ENCODE data around the gene AP4E1. TPM values are rescaled to one million over a fixed set of nuclear protein-coding genes. Genes with fewer than 3 reads are reported as not detected.
"Not testable (repeated sequence)": the region's sequence is repeated elsewhere in the genome, so short reads cannot be mapped to it uniquely, and the experiment has no call there.

AP4E1 gene
- total RNA-seq, 1 donor from 2014 or later, result 10.1 TPM

DNA sequence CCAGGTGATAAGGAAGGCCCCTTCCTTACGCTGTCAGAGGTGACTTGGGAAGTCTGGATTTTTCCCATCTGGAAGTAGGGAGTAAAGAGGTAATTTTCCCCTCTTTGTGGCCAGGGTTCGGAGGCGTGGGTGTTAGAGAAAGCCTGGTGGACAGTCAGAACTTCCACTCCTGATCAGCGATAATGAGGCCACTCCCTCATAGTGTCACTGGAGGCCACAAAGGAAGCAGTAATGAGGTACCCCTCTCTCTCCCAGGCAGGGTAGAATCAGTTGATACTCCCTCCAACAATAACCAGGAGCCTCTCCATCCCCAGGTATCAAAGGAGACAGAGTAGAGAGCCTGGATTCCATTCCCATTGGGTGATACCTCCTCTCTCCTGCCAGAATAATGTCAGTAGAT, 30.0 kb downstream of the AP4E1 start:
- TF ChIP-seq, protein P1, sequence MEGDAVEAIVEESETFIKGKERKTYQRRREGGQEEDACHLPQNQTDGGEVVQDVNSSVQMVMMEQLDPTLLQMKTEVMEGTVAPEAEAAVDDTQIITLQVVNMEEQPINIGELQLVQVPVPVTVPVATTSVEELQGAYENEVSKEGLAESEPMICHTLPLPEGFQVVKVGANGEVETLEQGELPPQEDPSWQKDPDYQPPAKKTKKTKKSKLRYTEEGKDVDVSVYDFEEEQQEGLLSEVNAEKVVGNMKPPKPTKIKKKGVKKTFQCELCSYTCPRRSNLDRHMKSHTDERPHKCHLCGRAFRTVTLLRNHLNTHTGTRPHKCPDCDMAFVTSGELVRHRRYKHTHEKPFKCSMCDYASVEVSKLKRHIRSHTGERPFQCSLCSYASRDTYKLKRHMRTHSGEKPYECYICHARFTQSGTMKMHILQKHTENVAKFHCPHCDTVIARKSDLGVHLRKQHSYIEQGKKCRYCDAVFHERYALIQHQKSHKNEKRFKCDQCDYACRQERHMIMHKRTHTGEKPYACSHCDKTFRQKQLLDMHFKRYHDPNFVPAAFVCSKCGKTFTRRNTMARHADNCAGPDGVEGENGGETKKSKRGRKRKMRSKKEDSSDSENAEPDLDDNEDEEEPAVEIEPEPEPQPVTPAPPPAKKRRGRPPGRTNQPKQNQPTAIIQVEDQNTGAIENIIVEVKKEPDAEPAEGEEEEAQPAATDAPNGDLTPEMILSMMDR (conservative IDR thresholded peaks at IDR 0.05), result no peak
- H3K27ac Mint-ChIP-seq, result no peak overlapping the region
- H3K4me3 Mint-ChIP-seq, result no peak overlapping the region
- no peaks in the 10 kb centered on the region for H3K4me1 Mint-ChIP-seq (ENCODE audit: unreplicated experiment)
- no peaks in the 10 kb centered on the region for H3K27me3 Mint-ChIP-seq
- no peak for DNase-seq (ENCODE audit: extremely low spot score, unreplicated experiment)
- no peaks in the 10 kb centered on the region for H3K9me3 Mint-ChIP-seq
- peaks cover 16% of the 10 kb centered on the region for H3K36me3 Mint-ChIP-seq

DNA sequence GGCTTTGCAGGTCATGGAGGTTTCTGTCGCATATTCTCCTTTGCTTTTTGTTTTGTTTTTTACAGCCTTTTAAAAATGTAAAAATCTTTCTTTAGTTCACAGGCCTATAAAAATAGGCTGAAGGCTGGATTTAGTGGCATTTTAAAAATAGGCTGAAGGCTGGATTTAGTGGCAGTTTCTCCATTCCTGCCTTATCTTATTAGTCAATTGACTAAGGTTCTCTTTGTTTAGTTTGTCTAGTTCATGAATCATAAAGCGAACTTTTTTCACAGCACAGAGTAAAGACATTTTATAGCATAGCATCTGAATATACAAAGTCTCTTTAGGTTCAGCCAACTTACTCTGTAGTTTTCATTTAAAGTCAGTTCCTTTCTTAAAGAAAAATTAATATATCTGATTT, 31.4 kb downstream of the AP4E1 start:
- TF ChIP-seq, protein P1 (conservative IDR thresholded peaks at IDR 0.05), result no peak
- DNase-seq (ENCODE audit: extremely low spot score, unreplicated experiment), result no peak
- Mint-ChIP-seq H3K27me3 (no peaks in the 10 kb centered on the region), H3K36me3 (peaks cover 23% of the 10 kb centered on the region), H3K27ac (no peak overlapping the region), H3K4me1 (ENCODE audit: unreplicated experiment) (no peaks in the 10 kb centered on the region), H3K9me3 (no peaks in the 10 kb centered on the region), H3K4me3 (no peak overlapping the region)

GRCh38 chr15:50940506-50940905, 32.0 kb downstream of the AP4E1 start:
- Mint-ChIP-seq H3K9me3 (no peaks in the 10 kb centered on the region), H3K27ac (no peak overlapping the region), H3K4me3 (no peak overlapping the region), H3K27me3 (no peaks in the 10 kb centered on the region), H3K4me1 (ENCODE audit: unreplicated experiment) (no peaks in the 10 kb centered on the region), H3K36me3 (peaks cover 21% of the 10 kb centered on the region)
- TF ChIP-seq, protein P1 (conservative IDR thresholded peaks at IDR 0.05), result no peak
- no peak for DNase-seq (ENCODE audit: extremely low spot score, unreplicated experiment)

DNA sequence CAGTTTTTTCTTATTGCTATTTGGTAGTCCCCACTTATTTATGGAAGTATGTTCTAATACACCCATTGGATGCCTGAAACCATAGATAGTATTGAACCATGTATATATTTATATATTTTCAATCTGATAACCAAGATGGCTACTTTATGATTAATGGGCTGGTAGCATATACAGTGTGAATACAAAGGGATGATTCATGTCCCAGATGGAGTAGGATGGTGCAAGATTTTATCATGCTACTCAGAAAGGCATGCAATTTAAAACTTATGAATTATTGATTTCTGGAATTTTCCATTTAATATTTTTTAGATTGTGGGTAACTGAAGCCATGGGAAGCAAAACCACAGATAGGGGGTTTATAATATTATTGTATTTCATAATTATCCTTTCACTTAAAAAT, 35.2 kb downstream of the AP4E1 start:
- no peak for DNase-seq (ENCODE audit: extremely low spot score, unreplicated experiment)
- Mint-ChIP-seq H3K27me3 (no peaks in the 10 kb centered on the region), H3K4me1 (ENCODE audit: unreplicated experiment) (no peaks in the 10 kb centered on the region), H3K9me3 (no peaks in the 10 kb centered on the region), H3K36me3 (peaks cover 16% of the 10 kb centered on the region), H3K4me3 (no peak overlapping the region), H3K27ac (no peak overlapping the region)
- TF ChIP-seq, protein P1 (conservative IDR thresholded peaks at IDR 0.05), result no peak

GRCh38 chr15:50944672-50945071, 36.2 kb downstream of the AP4E1 start:
- no peaks in the 10 kb centered on the region for H3K9me3 Mint-ChIP-seq
- DNase-seq (ENCODE audit: extremely low spot score, unreplicated experiment), result no peak
- H3K27me3 Mint-ChIP-seq, result no peaks in the 10 kb centered on the region
- no peaks in the 10 kb centered on the region for H3K4me1 Mint-ChIP-seq (ENCODE audit: unreplicated experiment)
- H3K4me3 Mint-ChIP-seq, result no peak overlapping the region
- peaks cover 17% of the 10 kb centered on the region for H3K36me3 Mint-ChIP-seq
- TF ChIP-seq, protein P1 (conservative IDR thresholded peaks at IDR 0.05), result no peak
- H3K27ac Mint-ChIP-seq, result no peak overlapping the region

- Mint-ChIP-seq H3K36me3 (peaks cover 23% of the 10 kb centered on the region), H3K27me3 (no peaks in the 10 kb centered on the region), H3K27ac (no peak overlapping the region), H3K9me3 (no peaks in the 10 kb centered on the region), H3K4me3 (no peak overlapping the region), H3K4me1 (ENCODE audit: unreplicated experiment) (no peaks in the 10 kb centered on the region)
- DNase-seq (ENCODE audit: extremely low spot score, unreplicated experiment), result no peak
- TF ChIP-seq, protein P1 (conservative IDR thresholded peaks at IDR 0.05), result no peak
Observed at GRCh38 chr15:50945725-50946124, 37.2 kb downstream of the AP4E1 start.

GRCh38 chr15:50950745-50951144, 42.3 kb downstream of the AP4E1 start:
- H3K27me3 Mint-ChIP-seq; DNase-seq (ENCODE audit: extremely low spot score, unreplicated experiment); H3K4me1 Mint-ChIP-seq (ENCODE audit: unreplicated experiment); H3K9me3 Mint-ChIP-seq; H3K27ac Mint-ChIP-seq; H3K4me3 Mint-ChIP-seq: not testable (repeated sequence)
- peaks cover 42% of the 10 kb centered on the region for H3K36me3 Mint-ChIP-seq

Measured in type B pancreatic cell (in vitro differentiated cells).